Stimulated activated CD8-positive, alpha-beta memory T cell treated with anti-CD3 and anti-CD28 coated beads, Interleukin-4, amount 100 ng/mL, for 48 hours (primary cell): ENCODE data around the gene GLB1L.

Experiments used
- DNase-seq: peaks from one replicate; pipeline ENCODE4 v3.0.0-alpha.2; 2020

The GLB1L gene

DNA sequence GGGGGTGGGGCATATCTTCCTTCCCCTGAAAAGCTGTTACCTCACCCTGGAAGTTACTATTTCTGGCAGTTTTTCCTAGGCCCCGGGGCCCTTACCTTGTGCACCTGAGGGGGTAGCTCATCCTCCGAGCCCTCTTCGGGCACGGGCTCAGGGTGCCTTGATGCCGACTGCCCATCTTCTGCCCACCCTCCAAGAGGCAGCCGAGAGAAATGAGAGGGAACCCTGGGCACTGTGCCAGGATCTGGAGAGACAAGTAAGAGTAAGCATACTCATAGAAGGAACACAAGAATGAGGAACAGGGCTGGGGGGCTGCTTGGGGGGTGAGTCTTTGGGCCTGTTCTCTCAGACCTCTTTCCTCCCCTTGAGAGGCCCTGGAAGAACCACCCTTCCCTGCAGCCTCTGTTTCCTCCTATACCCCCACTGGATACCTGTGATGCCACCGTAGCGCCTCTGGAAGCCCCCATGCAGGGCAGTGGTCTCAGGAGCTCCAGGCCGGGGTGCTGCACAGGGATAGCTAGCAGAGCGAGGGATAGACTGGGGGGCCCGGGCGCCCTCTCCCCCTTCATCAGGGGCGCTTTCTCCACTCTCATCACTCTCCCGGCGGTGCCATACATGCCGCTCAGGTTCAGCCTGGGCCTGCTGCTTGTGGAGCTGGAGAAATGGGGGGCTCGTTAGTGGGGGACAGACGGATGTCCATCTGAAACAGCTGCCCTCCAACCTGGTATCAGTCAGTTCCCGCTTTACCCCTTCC is 24.4 kb downstream of the GLB1L start:
- DNase-seq = no peak

- no peak for DNase-seq
These were observed 25.3 kb downstream of the GLB1L start for GRCh38 chr2:219219784-219220532.

GRCh38 chr2:219218732-219219701 is 26.2 kb downstream of the GLB1L start, which contains the start of gene ABCB6:
Gene ABCB6, minus strand, starts transcription at chr2:219218958. Its CDS starts 285 bp downstream, at chr2:219218673.
- DNase-seq = peak; percentile 92

GRCh38 chr2:219218217-219218731 is 27.0 kb downstream of the GLB1L start:
- DNase-seq = no peak

GRCh38 chr2:219216535-219216915 is 28.7 kb downstream of the GLB1L start:
- no peak for DNase-seq

DNA sequence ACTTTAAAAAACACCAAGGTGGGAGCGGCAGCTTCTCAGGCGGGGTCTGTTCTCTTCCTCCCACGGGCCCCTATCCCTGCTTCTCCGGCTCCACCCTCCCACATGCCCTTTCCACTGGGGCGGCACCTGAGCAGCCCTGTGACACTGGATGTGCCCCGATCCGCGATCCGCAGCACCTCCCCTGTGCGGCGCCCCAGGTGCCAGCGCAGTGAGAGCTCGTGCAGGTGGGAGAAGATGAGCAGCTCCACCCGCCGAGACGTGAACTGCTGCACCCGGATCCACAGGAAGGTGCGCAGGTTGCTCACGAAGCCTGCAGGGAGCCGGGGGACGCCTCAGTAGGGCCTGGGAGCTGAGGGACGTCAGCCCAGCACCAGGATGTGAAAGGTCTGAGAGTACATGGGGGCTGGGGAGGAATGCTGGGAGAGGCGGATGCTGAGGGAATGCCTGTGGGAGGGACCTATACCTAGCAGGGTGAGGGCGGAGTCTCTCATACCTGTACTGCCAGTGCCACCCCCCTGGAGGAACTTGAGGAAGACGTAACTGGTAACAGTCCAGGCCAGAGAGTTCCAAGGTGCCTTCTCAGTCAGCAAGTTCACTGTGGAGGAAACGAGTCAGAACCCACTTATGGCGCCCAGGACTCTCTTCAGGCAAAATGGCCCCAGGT is 29.2 kb downstream of the GLB1L start:
- DNase-seq = no peak

DNA sequence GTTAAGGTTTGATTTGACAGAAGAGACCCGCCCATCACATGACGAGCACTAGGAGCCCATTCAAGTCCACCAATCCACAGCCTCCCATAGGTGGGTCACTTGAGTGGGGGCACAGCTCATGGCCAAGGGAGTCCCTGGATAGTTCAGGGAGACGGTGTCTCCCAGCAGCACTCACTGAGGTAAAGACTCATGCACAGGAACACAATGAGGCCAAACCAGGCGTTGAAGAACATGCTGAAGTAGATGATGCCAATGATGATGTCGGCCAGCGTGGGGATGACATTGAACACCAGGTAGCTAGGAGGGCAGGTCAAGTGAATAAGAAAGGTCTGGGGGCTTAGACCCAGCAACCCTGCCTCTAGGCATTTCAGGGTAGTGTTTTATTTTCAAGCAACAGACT is 30.5 kb downstream of the GLB1L start:
- no peak for DNase-seq

GRCh38 chr2:219214141-219214540 is 31.1 kb downstream of the GLB1L start:
- no peak for DNase-seq

DNA sequence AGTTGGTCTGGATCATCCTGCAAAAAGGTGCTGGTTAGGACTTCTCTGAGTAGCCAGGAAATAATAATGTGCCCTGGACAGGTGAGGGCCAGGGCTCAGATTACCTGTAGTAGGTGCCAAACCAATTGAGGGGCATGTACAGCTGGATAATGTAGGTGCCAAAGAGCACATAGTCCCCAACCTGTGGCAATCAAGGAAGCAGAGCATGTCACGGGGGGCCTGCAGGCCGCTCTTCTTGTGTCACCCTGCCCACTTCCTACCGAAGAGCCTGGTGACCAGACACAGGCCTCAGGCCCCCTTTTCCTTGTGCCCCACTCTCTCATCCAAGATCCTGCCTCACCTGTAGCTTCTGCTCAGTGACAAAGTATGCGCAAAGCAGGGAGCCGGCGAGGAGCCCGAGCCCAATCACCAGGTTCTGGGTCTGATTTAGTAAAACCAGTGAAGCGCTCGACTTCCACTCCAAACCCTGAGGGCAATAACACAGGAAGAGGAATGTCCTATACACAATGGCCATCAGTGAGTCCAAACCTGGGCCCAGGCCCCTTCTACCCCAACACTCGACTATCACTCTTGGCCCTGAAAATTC is 31.7 kb downstream of the GLB1L start:
- DNase-seq = no peak

DNA sequence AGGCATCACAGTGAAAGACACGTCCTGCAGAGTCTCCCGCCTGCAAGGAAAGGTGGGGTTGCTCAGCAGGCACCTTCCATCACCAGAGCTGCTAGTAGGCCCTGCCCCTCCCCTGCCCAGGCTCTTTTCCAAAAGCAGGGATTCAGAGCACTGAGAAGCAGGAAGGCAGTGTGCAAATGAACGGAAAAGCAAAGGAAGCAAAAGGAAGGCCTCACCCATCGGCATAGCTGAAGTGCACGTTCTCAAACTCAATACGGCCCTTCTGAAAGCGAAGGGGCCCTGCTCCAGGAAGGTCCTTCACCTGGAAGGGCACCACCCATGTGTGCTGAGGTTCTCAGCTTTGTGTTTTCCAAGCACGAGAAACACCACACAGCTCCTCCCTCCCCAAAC is 32.2 kb downstream of the GLB1L start:
- no peak for DNase-seq

DNA sequence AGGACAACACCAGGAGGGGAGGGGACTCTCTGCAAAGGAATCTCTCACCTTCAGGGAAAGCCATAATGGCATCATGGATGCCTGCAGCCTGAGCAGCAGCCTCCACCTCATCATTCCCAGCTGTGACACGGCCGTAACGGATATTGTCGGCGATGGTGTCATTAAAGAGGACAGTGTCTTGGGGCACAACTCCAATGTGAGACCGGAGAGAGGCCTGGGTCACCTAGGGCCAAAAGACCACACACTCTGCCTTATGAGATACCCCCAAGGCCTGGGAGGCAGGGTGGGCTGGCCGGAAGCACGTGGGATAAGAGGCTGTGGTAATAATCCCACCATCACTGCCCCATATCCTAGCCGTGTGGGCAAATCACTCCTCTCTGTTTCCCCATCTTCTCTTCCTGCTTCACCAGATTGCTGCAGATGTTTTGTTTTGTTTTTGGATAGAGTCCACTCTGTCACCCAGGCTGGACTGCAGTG is 34.3 kb downstream of the GLB1L start:
- DNase-seq = no peak

GRCh38 chr2:219210196-219210885 is 34.9 kb downstream of the GLB1L start:
- DNase-seq = no peak

GRCh38 chr2:219209236-219210195 is 35.7 kb downstream of the GLB1L start:
- DNase-seq = no peak

DNA sequence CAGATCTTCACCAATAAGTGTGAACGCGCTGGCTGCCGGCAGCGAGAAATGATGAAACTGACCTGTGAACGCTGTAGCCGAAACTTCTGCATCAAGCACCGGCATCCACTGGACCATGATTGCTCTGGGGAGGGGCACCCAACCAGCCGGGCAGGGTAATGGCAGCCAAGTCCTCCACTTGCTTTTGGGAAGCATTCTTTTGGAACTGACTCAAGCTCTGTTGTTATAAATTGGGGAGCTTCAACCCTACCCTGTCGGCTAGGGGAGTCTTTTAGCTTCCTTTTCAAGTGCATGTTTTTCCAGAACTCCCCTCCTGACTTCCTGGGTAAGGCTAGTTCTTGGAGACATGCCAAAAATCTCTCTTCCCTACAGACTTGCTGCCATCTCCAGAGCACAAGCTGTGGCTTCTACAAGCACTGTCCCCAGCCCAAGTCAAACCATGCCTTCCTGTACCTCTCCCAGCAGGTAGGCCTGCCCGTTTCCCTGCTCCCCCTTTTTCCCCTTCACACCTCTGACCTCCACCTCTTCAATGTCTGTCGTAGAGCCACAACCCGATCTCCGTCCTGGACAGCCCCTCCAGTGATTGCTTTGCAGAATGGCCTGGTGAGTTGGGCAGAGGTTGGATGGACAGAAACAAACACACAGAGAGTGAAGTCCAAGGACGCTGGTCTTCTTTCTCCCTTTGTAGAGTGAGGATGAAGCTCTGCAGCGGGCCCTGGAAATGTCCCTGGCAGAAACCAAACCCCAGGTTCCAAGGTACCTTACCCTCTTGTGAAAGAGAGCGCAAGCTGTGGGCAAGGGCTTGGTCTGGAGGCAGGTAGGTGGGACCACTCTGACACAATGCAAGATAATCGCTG is 37.1 kb downstream of the GLB1L start:
- no peak for DNase-seq

DNA sequence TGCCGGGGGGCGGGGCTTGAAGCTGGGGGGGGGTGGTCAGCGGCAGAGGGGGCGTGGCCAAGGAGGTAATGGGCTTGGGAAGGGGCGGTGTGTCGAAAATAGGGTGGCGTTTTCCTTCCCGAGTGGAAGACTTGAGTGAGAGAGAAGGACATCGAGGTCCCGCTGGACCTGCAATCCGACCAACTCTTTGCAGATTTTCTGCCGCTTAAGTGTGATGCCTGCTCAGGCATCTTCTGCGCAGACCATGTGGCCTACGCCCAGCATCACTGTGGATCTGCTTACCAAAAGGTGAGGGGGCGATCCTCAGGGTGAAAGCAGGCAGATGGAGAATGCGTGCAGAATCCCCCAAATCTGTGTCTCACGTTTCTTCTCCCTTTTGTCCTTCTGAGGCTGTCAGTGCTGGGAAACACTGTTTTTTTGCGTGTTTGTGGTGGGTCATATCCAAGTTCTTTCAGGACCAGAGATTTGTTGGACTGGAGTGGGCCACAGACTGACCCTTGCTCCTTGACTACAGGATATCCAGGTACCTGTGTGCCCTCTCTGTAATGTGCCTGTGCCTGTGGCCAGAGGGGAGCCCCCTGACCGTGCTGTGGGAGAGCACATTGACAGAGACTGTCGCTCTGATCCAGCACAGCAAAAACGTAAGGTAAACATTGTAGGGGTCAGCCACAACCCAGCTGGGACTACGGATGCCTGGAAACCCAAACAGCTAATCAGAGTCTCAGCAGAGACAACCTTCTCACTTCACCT is 37.9 kb downstream of the GLB1L start:
- DNase-seq = no peak

GRCh38 chr2:219206328-219207133 is 38.7 kb downstream of the GLB1L start, which contains the start of gene ZFAND2B:
Gene ZFAND2B, plus strand, starts transcription at chr2:219206782. Its CDS starts 206 bp downstream, at chr2:219206988.
- DNase-seq = peak; percentile 95

DNA sequence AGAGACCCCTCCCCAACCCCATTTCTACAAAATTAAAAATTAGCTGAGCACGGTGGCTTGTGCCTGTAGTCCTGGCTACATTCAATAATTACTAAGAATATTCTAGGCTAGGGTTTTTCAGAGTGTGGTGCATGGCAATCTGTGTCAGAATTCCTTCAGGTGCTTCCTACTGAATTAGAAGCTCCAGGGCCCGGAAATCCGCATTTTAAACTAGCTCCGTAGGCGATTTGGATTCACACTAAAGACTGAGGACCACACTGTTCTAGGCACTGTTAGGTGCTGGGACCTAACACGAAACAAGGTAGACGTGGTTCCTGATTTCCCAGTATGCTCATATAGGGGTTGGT is 39.3 kb downstream of the GLB1L start:
- no peak for DNase-seq
